HuH-7.5 (cell line): Measurements from ENCODE around the gene TET1.
"Not testable (repeated sequence)": the region's sequence is repeated elsewhere in the genome, so short reads cannot be mapped to it uniquely, and the experiment has no call there.

ENCODE experiments used
- DNase-seq: peaks from one replicate; pipeline ENCODE4 v3.0.0; 2011; ENCODE audit warnings: low spot score

TET1 gene

DNA sequence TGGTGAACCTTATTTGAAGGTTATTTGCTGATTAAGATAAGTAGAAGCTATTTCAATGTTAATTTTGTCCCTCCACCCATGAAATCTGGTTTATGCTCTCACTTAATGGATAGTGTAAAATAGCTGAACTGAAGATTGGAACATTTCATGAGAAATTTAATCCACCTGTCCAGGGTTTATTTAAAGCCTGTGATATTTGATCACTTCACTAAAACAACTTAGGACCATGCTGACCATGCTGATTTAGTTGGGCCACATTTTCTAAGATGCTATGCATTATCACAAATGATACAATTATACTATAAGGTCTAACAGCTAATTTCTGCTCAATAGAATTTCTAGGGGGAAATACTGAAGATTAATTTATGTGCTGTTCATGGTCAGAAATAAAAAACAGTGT, 53.8 kb downstream of the TET1 start:
- not testable (repeated sequence) for DNase-seq

DNA sequence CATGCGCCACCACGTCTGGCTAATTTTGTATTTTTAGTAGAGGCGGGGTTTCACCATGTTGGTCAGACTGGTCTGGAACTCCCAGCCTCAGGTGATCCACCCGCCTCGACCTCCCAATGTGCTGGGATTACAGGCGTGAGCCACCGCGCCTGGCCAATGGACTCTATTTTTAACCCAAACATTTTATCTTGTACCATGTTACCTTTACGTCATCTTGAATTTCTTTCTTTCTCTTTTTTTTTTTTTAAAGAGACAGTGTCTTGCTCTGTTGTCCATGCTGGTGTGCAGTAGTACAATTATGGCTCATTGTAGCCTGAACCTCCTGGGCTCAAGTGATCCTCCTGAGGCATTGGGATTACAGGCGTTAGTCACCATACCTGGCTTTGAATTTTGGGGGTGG, 57.6 kb downstream of the TET1 start:
- not testable (repeated sequence) for DNase-seq

DNA sequence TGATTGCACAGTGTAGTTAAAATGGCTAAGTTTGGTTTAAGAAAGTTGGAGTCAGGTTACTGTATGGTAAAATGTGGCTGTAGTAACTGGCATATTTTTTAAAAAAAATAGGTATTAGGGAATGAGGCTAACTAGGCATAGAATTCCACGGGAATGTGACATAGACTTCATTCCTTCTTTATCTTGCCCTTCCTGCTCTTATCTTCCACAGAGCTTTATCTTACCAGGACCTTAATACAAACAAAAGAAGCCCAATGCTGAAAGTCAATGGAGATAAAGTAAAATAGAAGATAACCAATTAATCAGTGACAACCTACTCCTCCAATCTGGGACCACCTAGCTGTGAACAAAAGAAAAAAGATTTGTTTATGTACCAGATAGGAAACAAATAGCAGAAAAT, 58.1 kb downstream of the TET1 start:
- no peak for DNase-seq

DNA sequence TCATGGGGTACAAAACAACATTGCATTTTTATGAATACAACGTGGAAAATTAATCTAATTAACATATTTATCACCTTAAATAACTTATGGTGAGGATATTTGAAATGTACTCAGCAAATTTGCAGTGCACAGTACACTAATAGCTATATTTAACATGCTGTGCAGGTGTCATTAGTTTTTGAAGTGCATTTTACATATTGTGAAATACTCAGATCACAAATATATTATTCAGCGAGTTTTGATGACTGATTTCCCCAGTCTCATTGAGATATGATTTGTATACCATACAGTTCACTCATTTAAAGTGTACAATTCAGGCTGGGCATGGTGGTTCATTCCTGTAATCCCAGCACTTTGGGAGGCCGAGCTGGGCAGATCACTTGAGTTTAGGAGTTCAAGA, 59.5 kb downstream of the TET1 start:
- no peak for DNase-seq

DNA sequence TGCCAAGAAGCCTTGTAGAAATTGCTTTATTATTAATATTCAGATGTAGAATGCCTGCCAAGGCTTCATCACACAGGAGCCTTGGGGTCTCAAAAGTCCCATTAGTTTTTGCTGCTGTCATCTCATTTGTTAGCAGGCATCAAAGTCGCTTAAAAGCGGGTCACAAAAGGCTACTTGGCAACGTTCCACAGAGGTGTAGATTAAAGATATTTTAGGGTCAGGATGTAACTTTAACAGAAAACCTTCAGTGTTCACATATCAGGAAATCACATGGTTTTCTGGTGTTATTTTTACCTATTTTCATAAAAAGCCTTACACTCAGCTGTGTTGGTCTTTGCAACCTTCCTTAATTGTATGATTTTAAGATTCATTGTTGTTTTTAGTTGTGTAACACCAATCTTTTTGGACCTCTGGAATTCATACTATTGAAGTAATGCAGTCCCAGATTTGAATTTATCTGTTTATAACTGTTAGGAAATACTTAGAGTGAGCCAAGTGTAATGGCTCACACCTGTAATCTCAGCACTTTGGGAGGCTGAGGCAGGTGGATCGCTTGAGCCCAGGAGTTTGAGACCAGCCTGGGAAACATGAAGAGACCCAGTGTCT, 65.3 kb downstream of the TET1 start:
- no peak for DNase-seq

DNA sequence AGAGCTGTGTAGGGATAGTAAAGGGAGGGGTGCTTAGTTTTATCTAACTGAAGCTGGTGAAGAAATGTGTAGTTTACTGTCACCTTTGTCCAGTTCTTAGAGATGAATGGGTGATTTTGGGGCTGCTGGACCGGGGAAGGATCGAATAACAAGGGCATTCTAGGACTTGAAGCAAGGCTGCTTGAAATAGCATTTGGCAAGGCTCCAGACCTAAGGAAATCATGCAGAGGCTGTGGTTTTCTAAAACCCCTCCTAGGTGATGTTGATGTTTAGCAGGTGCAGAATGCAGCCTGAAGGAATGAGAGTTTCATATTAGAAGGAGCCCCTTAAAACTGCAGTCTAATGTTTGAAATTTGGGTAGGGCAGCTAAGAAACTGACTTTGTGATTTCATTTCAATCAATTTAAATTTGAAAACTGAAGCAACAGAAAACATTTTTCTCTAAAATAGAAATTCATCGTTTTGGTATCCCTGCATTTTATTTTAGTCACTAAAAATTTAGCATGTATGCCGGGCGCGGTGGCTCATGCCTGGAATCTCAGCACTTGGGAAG, 68.5 kb downstream of the TET1 start:
- no peak for DNase-seq

DNA sequence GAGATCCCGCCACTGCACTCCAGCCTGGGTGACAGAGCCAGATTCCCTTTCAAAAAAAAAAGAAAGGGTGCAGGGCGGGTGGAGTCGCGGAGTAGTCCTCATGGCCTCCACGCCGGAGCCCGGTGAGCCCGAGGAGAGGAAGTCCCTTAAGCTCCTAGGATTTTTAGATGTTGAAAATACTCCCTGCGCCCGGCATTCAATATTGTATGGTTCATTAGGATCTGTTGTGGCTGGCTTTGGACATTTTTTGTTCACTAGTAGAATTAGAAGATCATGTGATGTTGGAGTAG, 72.1 kb downstream of the TET1 start:
- DNase-seq: not testable (repeated sequence)

DNA sequence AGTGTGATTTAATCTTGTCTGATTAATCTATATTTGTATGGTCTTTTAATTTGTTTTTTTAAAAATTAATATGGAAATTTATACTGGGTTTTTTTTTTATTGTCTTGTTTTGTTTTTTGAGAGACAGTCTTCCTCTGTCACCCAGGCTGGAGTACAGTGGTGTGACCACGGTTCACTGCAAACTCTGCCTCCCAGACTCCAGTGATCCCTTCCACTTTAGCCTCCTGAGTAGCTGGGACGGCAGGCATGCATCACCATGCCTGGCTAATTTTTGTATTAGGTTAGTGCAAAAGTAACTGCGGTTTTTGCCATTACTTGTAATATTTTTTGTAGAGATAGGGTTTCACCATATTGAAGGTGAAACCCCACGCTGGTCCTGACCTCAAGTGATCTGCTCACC, 73.1 kb downstream of the TET1 start:
- no peak for DNase-seq

DNA sequence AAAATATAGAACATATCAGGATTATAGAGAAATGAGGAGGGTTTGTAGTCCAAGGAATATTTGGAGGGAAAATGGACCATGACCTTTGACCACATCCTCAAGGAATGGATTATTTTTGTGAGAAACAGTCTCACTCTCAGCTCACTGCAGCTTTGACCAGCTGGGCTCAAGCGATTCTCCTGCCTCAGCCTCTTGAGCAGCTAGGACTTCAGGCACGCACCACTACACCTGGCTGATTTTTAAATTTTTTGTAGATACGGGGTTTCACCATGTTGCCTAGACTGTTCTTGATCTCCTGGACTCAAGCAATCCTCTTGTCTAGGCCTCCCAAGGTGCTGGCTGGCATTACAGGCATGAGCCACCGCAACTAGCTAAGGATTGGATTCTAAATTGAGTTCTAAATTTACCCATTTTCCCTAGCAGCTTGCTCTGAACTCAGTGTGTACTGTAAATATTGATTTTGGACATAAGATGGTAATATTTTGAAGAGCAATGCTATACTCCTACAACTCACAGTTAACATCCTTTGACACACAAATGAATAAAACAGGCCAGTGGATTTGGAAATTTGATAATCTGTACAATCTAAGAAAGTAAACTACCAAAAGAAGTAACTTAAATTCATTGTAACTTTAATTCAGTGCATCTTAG, 73.8 kb downstream of the TET1 start:
- no peak for DNase-seq

DNA sequence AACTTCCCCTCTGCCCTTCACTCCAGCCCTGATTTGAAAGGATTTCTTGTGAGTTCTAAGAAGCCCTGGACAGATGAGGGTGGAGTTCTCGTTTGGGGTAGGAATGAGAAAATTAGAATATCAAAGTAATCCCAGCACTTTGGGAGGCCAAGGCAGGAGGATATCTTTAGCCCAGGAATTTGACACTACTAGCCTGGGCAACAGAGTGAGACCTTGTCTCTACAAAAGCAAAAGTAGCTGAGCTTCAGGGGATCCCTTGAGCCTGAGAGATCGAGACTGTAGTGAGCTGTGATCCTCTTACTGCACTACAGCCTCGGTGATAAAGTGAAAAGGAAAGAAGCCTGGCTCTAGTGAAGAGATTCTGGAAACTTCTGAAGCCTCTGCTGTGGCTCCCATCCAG, 76.2 kb downstream of the TET1 start:
- no peak for DNase-seq

DNA sequence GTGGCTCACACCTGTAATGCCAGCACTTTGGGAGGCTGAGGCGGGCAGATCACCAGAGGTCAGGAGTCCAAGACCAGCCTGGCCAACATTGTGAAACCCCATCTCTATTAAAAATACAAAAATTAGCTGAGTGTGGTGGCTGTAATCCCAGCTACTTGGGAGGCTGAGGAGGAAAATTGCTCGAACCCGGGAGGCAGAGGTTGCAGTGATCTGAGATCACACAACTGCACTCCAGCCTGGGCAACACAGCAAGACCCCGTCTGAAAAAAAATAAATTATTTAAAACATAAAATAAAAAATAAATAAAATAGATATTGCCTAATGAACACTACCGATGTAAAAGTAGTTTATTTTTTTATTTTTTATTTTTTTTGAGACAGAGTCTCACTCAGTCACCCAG, 83.4 kb downstream of the TET1 start:
- not testable (repeated sequence) for DNase-seq

DNA sequence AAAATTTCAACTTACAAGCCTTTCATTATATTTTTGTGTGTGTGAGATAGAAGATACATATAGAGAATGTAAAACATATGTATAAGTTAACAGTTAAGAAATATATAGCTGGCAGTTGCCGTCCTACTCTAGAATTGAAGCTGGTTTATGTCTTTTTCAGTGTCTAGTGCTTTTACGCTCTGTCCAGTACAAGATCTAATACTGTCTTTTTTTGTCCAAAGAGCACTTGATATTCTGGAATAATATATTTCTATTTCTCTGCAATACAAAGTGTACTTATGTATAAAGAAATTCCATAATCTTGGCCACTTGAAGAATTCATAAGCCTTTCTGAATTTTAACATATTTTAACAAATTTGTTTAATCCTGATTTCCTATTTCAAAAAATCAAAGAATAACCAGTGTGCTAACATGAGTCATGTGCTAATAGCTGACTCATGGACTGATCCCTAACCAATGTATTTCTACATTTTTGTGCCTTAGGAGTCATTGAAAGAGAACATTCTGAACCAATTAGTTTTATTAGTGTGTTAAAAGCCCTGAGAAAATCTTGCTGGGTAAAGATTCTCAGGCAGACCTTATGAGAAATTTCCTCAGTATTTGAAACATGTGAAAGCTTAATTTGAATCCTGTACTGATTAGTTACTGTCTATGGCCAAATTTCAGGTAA, 87.7 kb downstream of the TET1 start:
- DNase-seq: no peak

DNA sequence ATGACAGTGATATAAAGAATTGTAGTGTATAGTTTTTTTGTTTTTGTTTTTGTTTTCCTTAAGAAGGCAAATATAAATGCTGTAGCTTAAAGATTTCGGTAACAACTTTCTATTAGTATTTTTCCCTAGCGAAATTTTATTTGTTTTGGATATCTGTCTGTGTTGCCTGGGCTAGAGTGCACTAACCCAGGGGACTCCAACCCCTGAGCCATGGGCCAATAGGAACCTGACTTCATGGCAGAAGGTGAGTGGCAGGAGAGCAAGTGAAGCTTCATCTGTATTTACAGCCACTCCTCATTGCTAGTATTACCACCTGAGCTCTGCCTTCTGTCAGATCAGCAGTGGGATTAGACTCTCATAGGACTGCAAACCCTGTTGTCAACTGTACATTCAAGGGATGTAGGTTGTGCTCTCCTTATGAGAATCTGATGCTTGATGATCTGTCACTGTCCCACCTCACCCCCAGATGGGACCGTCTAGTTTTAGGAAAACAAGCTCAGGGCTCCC, 95.5 kb downstream of the TET1 start:
- DNase-seq: no peak

DNA sequence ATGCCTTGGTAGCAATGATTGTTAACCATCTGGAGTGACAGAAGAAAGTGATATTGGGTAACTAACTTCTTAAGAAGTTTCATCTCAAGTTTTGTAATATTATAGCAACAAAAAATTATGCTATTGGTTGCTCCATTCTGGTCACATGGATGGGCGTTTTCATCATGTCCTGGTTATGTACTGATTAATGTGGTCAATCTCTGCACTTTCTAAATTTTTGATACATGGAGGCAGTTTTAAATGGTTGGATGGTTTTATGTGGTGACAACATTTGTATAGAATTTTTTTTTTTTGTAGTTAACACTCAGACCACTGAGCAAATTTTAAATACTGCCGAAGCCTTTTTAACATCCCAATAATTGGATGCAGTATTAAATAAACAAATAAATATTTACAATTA, 105.7 kb downstream of the TET1 start:
- no peak for DNase-seq

DNA sequence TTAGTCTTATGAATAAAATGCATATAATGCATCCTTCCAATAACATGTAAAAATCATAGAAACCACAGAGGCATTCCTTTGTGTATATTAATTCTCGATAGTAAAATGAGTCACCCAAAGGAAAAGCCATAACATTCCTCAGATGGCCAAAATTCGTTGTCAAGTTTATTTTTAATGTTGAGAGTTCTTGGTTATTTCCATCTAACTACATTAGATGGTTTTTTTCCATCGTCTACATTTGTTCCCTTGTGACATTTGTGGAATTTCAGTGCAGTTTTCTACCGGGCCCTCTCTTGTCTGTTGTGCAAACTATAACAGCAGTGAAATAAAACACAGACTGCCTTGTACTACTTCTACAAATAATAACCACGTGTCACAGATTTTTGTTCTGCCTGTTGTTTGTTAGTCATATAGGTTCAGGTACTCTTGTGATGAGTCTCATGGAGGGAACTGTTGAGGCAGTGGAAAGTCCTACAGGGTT, 106.2 kb downstream of the TET1 start:
- no peak for DNase-seq

DNA sequence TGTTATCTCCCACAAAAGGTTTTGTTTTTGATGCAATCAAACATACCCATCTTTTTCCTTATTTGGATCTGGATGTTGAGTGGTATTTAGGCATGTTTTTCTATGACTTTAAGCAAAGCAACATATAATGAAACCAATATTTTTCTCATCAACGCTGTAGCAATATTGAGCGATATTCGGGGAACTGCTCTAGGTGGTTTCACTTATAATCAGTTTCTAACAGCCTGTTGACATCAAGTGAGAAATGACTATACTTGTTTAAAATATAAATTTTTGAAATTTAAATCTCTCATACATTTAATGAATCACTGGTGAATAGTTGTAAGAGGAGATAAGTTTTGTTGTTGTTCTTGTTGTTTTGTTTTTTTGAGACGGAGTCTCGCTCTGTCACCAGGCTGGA, 108.1 kb downstream of the TET1 start:
- no peak for DNase-seq

DNA sequence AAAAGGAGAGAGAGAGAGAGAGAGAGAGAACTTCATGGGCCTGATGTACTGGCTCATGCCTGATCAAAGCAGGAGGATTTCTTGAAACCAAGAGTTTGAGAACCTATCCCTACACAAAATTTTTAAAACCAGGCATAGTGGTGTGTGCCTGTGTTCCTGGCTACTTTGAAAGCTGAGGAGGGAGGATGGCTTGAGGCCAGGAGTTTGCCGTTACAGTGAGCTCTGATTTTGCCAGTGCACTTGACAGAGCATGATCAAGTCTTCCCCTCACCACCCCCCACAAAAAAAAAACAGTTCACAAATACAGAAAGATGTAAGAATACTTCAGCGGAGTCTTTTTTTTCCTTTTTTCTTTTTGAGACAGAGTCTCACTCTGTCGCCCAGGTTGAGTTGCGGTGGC, 108.8 kb downstream of the TET1 start:
- DNase-seq: no peak

DNA sequence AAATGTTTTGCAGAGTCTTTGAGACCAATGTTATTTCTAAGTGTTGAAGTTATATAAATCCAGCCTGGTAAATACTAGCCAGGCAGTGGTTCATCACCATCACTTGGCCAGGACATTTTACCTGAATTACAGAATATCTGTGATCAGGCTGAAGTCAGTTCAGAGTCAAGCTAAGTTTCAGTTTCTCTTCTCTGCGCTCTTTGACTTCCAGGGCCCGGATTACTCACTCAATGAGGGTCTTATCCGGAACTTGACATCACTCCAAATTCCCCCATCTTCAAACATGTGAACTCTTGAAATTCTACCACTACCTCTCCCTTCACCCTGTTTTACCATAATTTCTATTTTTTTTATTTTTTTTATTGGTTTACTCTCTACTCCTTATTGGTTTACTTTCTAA, 124.3 kb downstream of the TET1 start:
- no peak for DNase-seq

DNA sequence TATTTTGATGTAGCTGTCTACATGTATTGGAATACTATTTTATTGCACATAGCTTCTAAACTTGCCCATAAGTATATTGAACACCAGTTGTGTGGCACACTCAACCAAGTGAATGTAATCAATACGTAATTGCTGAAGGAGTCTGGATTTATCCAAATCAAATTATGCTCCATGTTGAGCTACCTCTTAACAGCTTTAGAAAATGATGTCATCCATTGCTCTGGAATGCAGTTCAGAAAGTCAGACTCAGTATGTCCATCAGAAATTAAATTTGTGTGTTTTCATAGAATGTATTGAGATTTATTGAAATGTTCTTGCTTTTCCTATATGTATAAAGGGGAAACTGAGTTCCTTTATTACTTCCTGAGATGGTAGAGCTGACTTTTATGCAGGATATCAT, 135.9 kb downstream of the TET1 start:
- no peak for DNase-seq

DNA sequence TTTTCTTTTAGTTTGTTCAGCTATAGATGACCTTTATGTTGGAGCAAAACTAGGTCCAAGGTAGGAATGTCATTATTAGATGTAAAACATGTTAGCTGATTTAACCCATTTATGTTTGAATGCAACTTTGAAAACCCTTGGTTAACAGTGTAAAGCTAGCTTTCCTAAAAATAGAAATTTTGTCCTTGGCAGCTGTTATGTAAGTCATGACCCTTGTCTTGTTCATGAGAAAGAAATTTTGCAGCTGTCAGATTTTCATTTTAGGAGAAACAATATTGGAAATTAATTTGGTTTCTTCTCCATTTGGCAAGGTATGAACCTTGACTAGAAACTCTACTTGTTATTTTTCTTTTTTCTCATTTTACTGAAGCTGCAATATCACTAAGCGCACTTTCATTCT, 137.0 kb downstream of the TET1 start:
- DNase-seq: no peak

DNA sequence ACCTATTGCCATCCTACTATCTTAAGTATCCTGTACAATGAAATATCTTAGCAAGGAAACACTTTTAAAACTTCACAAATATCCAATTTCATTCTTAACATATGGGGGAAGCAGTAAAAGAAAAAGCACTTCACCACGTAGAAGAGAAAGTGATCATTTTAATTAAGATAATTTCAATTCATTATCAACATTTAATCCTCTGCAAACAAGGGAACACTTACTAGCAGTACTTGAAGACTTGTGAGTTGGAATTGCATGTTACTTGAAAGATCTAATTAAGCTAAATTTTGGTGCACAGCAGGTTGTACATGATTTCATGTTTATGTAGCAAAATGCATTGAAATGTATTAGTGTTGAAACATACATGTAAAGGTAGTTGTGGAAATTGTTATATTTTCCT, 140.1 kb downstream of the TET1 start:
- no peak for DNase-seq

DNA sequence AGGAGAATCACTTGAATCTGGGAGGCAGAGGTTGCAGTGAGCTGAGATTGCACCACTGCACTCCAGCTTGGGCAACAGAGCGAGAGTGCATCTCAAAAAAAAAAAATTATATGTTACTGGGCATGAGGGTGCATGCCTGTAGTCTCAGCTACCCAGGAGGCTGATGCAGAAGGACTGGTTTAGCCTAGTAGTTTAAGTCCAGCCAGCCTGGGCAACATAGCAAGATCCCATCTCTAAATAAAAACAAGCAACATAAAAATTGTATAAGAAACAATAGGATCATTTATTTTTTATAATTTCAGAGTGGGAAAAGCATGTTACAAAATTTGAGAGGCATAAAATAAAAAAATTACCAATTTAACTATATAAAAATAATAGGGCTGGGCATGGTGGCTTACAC, 145.4 kb downstream of the TET1 start:
- no peak for DNase-seq

DNA sequence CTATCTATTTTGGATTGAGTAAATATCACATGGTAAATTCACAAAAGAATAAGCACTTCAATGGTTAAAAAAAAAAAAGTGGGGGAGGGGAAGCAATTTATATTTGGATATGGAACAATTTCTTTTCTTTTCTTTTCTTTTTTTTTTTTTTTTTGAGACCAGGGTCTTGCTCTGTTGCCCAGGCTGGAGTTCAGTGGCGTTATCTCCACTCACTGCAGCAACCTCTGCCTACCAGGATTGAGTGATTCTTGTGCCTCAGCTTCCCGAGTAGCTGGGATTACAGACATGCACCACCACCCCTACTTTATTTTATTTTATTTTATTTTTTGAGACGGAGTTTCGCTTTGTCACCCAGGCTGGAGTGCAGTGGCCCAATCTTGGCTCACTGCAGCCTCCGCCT, 148.8 kb downstream of the TET1 start:
- DNase-seq: not testable (repeated sequence)
